Measurements from ENCODE around the gene PHF19.

GRCh38 chr9:120870206-120870605 is 6.8 kb downstream of the PHF19 start:
- TF ChIP-seq CTCF (conservative IDR thresholded peaks at IDR 0.05; ENCODE audit: low read depth in 2 of 2) (no peak), EZH2 (IDR thresholded peaks at IDR 0.05; ENCODE audit: low read depth, unreplicated experiment) (no peak), POLR2AphosphoS5 (IDR thresholded peaks at IDR 0.05; ENCODE audit: low read depth) (no peak), ETS1 (IDR thresholded peaks at IDR 0.05) (no peak), CREB1 (CRISPR knock-in tag; IDR thresholded peaks at IDR 0.05; ENCODE audit: low read depth) (no peak), REST (IDR thresholded peaks at IDR 0.05; ENCODE audit: unreplicated experiment) (no peak)

Data from GM23338 (cell line).